A673 (cell line): ENCODE data around the gene USO1. TPM values are rescaled to one million over a fixed set of nuclear protein-coding genes. Genes with fewer than 3 reads are reported as not detected.

Experiments used
- BruUV-seq: library from RNA; stranded (reverse); fragments of 400-500 nt; replicated peaks from 2 replicates; lab custom pipeline; 2021; lab: Mats Ljungman, UMichigan
- CTCF ChIA-PET: fragments of 300-600 bp; sonication (Branson Sonifier 250); formaldehyde crosslinking; loops from one replicate; lab custom pipeline; 2022; ENCODE audit warnings: antibody characterized with exemption; lab: Charles Lee
- POLR2A ChIA-PET: fragments of 300-600 bp; sonication (Branson Sonifier 250); formaldehyde crosslinking; loops from one replicate; lab custom pipeline; 2022; ENCODE audit warnings: antibody characterized with exemption; ENCODE audit not compliant: low non-redundant PET; lab: Charles Lee
- DNase-seq: peaks from one replicate; pipeline ENCODE4 v3.0.0-alpha.2; 2015; ENCODE audit warnings: low spot score
- H3K27ac ChIP-seq: fragments of 200-600 bp; sonication (generic); 2 replicates; pipeline ENCODE4 v1.5.1; 2016; ENCODE audit warnings: mixed run types, low read depth, mild to moderate bottlenecking, mixed read lengths, antibody characterized with exemption, low read length; ENCODE audit not compliant: poor library complexity, severe bottlenecking
- H3K27me3 ChIP-seq: fragments of 200-600 bp; sonication (generic); replicated peaks from 2 replicates; pipeline ENCODE4 v1.6.1; 2017; ENCODE audit warnings: mixed run types, low read depth, mild to moderate bottlenecking, mixed read lengths, antibody characterized with exemption, low read length; ENCODE audit not compliant: insufficient read depth, poor library complexity
- H3K36me3 ChIP-seq: fragments of 200-600 bp; sonication (generic); 2 replicates; pipeline ENCODE4 v1.6.1; 2016; ENCODE audit warnings: mixed run types, mild to moderate bottlenecking, mixed read lengths, antibody characterized with exemption, low read length; ENCODE audit not compliant: insufficient read depth, poor library complexity, severe bottlenecking
- H3K4me1 ChIP-seq: fragments of 200-600 bp; sonication (generic); 2 replicates; pipeline ENCODE4 v1.6.1; 2017; ENCODE audit warnings: mixed run types, mild to moderate bottlenecking, mixed read lengths, antibody characterized with exemption, low read length; ENCODE audit not compliant: insufficient read depth, poor library complexity, severe bottlenecking
- H3K4me3 ChIP-seq: fragments of 200-600 bp; sonication (generic); 2 replicates; pipeline ENCODE4 v1.5.1; 2016; ENCODE audit warnings: low read depth, mixed run types, mild to moderate bottlenecking, mixed read lengths, low read length; ENCODE audit not compliant: poor library complexity, severe bottlenecking
- H3K9me3 ChIP-seq: fragments of 200-600 bp; sonication (generic); 2 replicates; pipeline ENCODE4 v1.6.1; 2016; ENCODE audit warnings: mixed run types, low read depth, mild to moderate bottlenecking, mixed read lengths, antibody characterized with exemption, low read length; ENCODE audit not compliant: poor library complexity, severe bottlenecking
- EZH2 ChIP-seq: fragments of 200-600 bp; sonication (generic); IDR thresholded peaks from 2 replicates; pipeline ENCODE4 v1.6.1; 2017; ENCODE audit warnings: borderline replicate concordance, low read depth, mild to moderate bottlenecking, mixed read lengths, antibody characterized with exemption, low read length; ENCODE audit not compliant: poor library complexity, severe bottlenecking
- intact Hi-C: fragments of 100-400 bp; cut with micrococcal nuclease; formaldehyde crosslinking; loops from one replicate; pipeline ENCODE4 v1.10.0; 2022; ENCODE audit not compliant: unreplicated experiment
- total RNA-seq: library from RNA; stranded (reverse); gene quantifications from 2 replicates; pipeline ENCODE4 v1.2.3, GENCODE V29; 2021
- TF ChIP-seq, protein P1 (sequence below): fragments of 300-800, 200-600 bp; sonication (generic); conservative IDR thresholded peaks from 2 replicates; pipeline ENCODE4 v1.5.1; 2017; ENCODE audit warnings: low read depth, mild to moderate bottlenecking, antibody characterized with exemption, low read length, moderate library complexity, mixed read lengths

USO1 gene
- total RNA-seq, 1 experiment from 2014 or later: 35.6 TPM

DNA sequence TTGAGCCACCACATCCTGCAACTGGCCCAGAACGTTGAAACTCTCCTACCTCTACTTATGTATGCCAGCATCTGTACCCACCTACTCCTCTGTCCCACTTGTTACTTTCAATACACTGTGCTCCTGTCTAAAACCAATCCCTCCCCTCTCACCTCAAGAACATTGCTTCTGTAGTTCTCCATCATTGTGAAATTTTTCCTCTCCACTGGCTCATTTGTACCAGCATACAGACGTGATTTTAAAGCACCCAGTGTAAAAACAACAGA is 25.5 kb upstream of the USO1 start:
- POLR2A ChIA-PET: no interaction called here
- no peak overlapping the region for H3K27ac ChIP-seq
- no peaks in the 10 kb centered on the region for H3K36me3 ChIP-seq
- intact Hi-C loops: no loop called here
- no peak overlapping the region for H3K4me3 ChIP-seq
- no peaks in the 10 kb centered on the region for H3K9me3 ChIP-seq
- no peaks in the 10 kb centered on the region for H3K27me3 ChIP-seq
- DNase-seq: no peak
- BruUV-seq: no TSS peak
- no peak for TF ChIP-seq EZH2
- TF ChIP-seq, protein P1, sequence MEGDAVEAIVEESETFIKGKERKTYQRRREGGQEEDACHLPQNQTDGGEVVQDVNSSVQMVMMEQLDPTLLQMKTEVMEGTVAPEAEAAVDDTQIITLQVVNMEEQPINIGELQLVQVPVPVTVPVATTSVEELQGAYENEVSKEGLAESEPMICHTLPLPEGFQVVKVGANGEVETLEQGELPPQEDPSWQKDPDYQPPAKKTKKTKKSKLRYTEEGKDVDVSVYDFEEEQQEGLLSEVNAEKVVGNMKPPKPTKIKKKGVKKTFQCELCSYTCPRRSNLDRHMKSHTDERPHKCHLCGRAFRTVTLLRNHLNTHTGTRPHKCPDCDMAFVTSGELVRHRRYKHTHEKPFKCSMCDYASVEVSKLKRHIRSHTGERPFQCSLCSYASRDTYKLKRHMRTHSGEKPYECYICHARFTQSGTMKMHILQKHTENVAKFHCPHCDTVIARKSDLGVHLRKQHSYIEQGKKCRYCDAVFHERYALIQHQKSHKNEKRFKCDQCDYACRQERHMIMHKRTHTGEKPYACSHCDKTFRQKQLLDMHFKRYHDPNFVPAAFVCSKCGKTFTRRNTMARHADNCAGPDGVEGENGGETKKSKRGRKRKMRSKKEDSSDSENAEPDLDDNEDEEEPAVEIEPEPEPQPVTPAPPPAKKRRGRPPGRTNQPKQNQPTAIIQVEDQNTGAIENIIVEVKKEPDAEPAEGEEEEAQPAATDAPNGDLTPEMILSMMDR: no peak
- H3K4me1 ChIP-seq: no peaks in the 10 kb centered on the region
- CTCF ChIA-PET: no interaction called here

DNA sequence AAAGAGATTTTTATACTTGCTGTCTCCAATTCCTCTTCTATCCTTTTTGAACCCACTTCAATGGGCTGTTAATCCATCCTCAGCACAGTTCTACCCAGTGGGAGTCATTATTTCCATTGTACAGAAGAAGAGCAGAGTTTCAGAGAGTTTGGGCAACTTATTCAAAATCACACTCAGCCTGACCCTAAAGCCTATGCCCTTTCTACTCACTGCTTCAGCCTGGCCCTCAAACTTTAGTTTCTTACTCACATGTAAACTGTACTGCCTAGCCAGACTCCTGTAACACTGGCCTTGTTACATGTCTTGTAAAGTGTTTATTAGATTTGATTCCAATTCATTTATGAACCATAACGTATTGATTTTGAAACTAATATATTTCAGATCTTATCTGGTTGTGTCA is 25.1 kb upstream of the USO1 start:
- BruUV-seq: no TSS peak

DNA sequence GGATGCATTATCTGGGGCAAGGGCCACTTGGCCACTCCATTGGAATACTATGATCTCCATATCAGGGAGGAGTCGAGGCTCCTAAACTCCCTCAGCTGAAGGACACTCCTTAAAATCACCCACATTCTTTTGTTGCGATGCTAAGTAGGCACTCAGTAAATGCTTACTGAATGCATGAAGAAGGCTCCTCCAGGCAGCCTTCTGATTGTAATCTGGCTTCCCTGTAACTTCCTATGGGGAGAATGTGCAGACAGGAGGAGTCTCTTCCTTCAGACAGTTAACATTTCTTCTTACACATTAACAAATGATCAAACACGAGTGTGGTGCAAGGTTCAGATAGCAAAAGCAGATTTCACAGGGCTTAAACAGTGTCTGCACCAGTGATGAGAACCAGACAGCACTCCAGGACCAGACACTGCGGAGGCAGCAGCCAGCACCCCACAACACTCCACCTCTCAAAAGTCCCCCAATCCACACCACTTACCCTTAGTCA is 21.4 kb upstream of the USO1 start:
- CTCF ChIA-PET: no interaction called here
- no peak for DNase-seq
- TF ChIP-seq, protein P1: no peak
- no peak for TF ChIP-seq EZH2
- Histone ChIP-seq H3K27me3 (no peaks in the 10 kb centered on the region), H3K4me1 (no peaks in the 10 kb centered on the region), H3K4me3 (no peak overlapping the region), H3K27ac (no peak overlapping the region), H3K36me3 (no peaks in the 10 kb centered on the region), H3K9me3 (no peaks in the 10 kb centered on the region)
- no TSS peak for BruUV-seq
- POLR2A ChIA-PET: no interaction called here
- intact Hi-C loops: no loop called here

More for the DNA sequence above, 25.1 kb upstream of the USO1 start:
- CTCF ChIA-PET: no interaction called here
- POLR2A ChIA-PET: no interaction called here
- Histone ChIP-seq H3K4me3 (no peak overlapping the region), H3K27ac (no peak overlapping the region), H3K4me1 (no peaks in the 10 kb centered on the region), H3K9me3 (no peaks in the 10 kb centered on the region), H3K36me3 (no peaks in the 10 kb centered on the region), H3K27me3 (no peaks in the 10 kb centered on the region)
- no peak for TF ChIP-seq EZH2
- TF ChIP-seq, protein P1: no peak
- intact Hi-C loops: no loop called here
- DNase-seq: no peak
